C4-2B (cell line): Measurements from ENCODE around the gene GNG11.
"Not testable (repeated sequence)": the region's sequence is repeated elsewhere in the genome, so short reads cannot be mapped to it uniquely, and the experiment has no call there.

Experiments
- H3K27ac ChIP-seq: fragments of 450-650 bp; 2 replicates; pipeline ENCODE4 v1.5.1; 2017
- ZFX ChIP-seq: fragments of 450-650 bp; IDR thresholded peaks from 2 replicates; pipeline ENCODE4 v1.6.1; 2017
- TF ChIP-seq, protein P1 (sequence below): fragments of 450-650 bp; conservative IDR thresholded peaks from 2 replicates; pipeline ENCODE4 v1.5.1; 2017; ENCODE audit warnings: mild to moderate bottlenecking

GNG11 gene

GRCh38 chr7:93914581-93915066, 6.9 kb upstream of the GNG11 start:
- no peak overlapping the region for H3K27ac ChIP-seq

DNA sequence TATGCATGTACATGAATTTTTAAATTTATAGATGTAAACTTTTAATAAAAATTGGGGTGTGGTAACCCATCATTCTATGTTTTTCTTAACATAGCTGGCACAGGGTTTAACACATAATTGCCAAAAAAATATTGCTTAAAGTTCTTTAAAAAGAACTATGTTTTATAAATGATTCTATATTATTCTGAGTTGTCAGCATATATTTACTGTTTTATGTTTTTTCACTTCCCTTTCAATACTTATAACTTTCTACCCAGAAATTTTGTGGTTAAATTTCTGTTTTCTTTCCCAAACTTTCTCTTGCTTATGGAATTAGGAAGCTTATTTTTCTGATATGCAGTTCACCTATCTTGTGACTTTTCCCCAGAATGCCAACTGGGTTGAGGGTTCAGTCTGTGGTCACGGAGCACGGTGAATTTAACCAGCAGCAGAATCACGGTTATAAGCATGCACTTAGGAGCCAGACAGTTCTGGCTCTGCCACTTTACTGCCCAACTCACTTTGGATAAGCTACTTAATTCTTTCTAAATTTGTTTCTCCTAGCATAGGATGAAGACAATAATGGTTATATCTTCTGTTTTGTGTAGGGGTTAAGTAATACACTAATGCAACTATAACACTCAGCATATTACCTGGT, 6.2 kb upstream of the GNG11 start:
- not testable (repeated sequence) for H3K27ac ChIP-seq

More at GRCh38 chr7:93914581-93915066, 6.9 kb upstream of the GNG11 start:
- TF ChIP-seq ZFX, result no peak
- TF ChIP-seq, protein P1, sequence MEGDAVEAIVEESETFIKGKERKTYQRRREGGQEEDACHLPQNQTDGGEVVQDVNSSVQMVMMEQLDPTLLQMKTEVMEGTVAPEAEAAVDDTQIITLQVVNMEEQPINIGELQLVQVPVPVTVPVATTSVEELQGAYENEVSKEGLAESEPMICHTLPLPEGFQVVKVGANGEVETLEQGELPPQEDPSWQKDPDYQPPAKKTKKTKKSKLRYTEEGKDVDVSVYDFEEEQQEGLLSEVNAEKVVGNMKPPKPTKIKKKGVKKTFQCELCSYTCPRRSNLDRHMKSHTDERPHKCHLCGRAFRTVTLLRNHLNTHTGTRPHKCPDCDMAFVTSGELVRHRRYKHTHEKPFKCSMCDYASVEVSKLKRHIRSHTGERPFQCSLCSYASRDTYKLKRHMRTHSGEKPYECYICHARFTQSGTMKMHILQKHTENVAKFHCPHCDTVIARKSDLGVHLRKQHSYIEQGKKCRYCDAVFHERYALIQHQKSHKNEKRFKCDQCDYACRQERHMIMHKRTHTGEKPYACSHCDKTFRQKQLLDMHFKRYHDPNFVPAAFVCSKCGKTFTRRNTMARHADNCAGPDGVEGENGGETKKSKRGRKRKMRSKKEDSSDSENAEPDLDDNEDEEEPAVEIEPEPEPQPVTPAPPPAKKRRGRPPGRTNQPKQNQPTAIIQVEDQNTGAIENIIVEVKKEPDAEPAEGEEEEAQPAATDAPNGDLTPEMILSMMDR, result no peak

DNA sequence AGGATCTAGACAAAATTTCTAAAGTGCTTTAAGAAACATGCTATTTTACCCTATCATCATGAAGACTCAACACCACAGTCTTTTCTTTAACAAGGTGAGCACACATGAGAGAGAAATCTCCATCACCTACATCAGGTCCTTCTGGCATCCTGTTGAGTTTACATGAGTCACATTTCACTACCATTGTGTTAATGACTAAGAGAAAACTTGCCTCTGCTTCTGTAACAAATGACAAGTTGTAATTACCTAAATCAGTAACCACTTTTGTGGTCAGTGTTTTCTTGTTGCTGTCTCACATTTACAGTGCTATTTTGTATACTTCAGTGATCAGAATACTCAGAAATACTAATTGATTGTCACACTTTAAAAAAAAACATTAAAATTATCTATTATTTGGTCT, 5.6 kb upstream of the GNG11 start:
- not testable (repeated sequence) for H3K27ac ChIP-seq

GRCh38 chr7:93916315-93916714, 5.2 kb upstream of the GNG11 start:
- H3K27ac ChIP-seq, result not testable (repeated sequence)

DNA sequence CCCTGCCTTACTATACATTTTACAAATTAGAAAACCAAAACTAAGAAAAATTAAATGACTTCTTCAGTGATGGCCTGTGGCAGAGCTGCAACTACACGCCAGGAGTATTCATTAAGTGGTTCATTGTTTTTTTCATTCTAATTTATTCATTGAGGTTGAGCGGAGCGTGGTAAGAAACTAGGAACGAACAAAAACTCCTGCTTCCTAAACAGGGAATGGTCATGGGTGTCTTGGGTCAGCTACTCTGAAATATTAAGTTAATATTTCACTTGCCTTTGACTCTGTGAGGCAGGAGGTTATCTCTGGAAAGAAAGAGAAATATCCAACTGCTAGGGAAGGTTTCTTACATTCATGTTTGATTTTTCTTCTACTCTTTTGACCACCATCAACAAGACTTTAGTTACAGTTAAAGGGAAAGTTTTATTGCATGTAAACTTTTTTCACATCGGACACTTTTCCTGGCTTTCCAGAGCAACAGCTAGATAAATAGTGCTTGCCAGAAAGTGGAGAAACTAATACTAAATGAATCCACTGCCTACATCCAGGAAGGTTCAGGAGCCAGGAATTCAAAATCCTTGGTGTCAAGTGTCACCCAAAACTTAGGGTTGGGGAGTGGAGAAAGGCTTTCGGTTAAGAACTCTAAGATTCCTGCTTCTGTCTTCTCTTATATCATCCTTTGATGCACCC, 896 bp upstream of the GNG11 start:
- no peak overlapping the region for H3K27ac ChIP-seq
- TF ChIP-seq, protein P1, result no peak
- no peak for TF ChIP-seq ZFX

- TF ChIP-seq, protein P1, result no peak
- no peak for TF ChIP-seq ZFX
- H3K27ac ChIP-seq, result no peak overlapping the region
Observed at GRCh38 chr7:93921186-93921585, 349 bp upstream of the GNG11 start.

DNA sequence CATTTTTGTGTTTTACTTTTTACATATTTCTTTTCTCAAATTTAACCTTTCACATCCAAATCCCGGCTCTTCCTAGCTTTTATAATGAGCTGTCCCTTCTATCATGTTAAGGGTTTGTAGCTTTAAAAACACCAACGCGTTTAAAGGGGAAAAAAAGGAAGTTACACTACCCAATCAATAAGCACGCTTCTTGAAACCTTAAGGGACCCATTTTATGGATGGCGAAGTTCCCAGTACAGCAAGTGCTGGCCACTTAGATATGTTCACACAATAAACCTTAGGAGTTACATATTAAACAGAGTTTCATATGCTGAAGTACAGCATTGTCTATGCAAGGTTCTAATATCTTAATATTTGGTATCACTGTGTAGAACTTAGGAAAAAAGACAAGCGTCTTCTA, 1.8 kb downstream of the GNG11 start:
- no peak for TF ChIP-seq ZFX
- TF ChIP-seq, protein P1, result no peak
- no peak overlapping the region for H3K27ac ChIP-seq

GRCh38 chr7:93923942-93924341, 2.4 kb downstream of the GNG11 start:
- TF ChIP-seq, protein P1, result no peak
- no peak for TF ChIP-seq ZFX
- H3K27ac ChIP-seq, result no peak overlapping the region

GRCh38 chr7:93926800-93927199, 5.3 kb downstream of the GNG11 start:
- H3K27ac ChIP-seq, result no peak overlapping the region
- TF ChIP-seq ZFX, result no peak
- TF ChIP-seq, protein P1, result no peak
